Fibroblast of the conjunctiva (primary cell): Measurements from ENCODE around the gene NHSL1.

ENCODE experiments used
- DNase-seq: peaks from one replicate; pipeline ENCODE4 v3.0.0-alpha.2; 2010; ENCODE audit warnings: low read depth

The NHSL1 gene

DNA sequence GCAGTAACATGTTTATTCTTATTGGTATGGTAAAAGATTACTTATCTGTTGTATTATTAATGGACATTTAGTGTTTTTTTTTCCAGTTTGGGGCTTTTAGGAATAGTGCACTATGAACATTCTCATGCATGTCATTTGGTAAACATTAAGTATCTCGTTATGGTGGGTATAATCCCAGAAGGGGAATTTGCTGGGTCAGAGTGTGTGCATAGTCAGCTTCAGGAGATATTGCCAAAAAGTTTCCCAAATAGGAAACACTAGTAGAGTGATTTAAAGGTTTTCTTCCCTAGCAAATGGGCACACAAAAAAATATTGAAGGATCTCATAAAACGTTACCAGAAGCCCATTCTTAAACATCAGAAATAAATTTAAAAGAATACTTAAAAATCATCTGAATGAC lies 25.2 kb upstream of the NHSL1 start:
- DNase-seq, result no peak

DNA sequence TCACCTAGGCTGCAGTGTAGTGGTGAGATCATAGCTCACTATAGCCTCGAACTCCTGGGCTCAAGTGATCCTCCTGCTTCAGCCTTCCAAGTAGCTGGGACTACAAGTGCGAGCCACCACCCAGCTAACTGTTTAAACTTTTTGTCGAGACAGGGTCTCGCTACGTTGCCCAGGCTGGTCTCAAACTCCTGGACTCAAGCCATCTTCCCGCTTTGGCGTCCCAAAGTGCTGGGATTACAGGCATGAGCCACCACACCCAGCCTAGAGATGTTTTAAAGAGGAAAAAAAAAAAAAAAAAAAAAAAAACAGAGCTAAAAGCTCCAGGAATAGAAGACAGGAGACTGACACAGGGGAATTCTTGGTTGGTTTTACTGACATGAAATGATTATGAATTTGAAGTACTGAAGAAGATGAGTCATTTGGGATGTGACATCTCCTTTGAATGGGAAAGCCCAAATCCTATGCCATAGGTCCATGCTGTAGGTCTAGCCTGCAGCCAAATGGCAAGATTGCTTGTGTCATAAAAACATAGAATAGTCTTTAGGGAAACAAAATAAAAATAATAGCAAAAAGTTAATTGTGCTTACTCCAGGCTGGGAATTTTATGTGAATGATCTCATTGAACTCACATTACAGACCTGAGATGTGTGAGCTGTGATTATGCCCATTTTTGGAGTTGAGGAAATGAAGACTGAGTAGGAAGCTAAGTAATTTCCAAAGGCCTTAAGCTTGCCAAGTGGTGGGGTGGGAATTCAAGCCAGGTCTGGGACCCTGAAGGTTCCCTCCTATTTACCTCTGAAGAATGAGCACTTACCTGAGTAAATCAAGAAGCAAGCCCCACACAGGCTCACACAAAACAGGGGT lies 24.3 kb upstream of the NHSL1 start:
- DNase-seq, result no peak

- no peak for DNase-seq
These were observed 23.3 kb upstream of the NHSL1 start for GRCh38 chr6:138522611-138523010.

DNA sequence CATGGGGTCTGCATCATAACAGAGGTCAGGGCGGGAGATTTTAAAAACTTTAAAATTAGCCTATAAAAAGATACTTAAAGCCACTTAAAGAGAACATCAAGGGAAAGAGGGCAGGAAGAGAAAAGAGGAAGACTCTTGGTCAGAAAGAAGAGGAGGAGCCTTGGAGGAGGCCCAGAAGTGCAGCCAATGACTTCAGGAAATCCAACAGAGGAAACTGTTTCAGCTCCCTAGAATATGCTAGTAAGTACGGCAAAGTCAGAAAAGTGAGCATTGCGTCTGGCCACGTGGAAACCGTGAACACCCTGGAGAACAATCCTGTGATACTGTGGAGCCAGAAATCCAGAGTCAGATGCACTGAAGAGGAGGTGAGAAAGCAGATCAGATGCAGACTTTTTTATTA lies 22.5 kb upstream of the NHSL1 start:
- DNase-seq, result no peak

DNA sequence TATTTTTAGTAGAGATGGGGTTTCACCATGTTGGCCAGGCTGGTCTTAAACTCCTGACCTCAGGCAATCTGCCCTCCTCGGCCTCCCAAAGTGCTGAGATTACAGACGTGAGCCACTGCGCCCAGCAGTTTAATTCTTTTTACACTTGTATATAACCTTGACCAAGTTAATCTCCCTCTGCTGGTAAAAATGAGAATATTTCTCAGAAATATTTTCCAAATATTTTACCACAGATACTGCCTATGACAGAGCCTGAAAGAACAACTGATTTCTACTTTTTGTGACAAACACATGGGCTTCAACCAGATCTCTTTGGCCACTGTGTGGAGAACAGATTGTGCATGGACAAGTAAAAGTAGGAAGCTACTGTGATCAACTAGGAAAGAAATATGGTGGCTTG lies 21.2 kb upstream of the NHSL1 start:
- no peak for DNase-seq

DNA sequence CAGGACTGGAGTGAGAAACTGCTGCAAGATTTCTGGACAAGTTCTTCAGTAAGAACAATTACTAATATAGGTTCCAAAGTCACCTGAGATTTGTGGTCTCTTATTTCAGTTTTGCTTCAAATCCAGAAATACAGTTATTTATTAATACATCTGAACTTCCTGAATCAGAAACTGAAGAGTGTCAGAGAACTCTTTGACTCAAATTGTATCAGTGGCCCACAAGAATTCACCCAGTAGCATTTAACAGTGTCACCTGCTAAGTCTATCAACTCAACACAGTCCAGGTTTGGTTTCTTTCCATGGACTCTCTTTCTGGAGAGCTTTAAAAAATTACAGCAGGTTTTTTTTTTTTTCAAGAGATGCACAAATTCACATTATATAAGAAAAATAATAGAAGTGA lies 18.8 kb upstream of the NHSL1 start:
- no peak for DNase-seq

DNA sequence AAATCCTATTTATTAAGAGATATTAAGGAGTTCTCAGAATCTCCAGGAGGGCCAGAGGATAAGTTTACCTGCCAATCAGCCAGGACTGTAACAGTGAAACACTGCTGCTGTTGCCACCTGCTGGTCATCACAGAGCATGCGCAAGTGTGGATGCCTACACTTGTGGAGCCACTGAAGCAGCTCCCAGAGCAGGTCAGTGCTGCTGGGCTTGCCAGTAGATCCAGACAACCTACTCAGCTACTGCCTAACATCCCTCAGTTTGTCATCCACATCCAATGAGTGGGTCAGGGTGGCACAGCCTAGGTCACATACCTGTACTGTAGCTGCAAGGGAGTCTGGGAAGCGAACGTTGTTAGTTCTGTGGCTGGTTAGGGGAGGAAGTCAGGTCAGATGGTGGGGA lies 18.3 kb upstream of the NHSL1 start:
- DNase-seq, result no peak

DNA sequence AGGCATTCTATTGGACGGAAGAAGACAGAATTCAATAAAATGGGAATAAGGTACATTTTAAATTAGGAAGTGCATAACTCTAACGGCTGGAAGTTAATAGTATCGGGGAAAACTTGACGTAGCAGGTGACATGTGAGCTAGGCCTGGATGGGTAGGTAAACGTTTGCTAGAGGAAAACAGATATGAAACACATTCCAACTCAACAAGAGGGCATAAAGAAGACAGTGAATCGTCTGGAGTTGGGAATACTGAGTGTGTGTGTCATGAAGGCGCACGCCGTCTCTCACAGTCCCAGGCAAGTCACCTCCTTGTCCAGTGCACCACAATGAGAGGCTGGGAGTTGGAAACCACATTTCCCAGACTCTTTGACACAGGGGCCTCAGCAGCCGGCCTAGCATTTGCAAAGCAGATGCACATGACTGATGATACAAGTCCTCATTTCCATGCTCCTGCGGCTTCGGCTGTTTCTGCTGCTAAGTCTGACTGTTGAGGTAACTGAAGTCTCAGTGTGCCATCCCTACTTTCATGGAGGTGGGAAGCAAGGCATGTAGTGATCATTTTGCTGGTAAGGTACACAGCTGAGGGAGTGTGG lies 16.5 kb upstream of the NHSL1 start:
- no peak for DNase-seq

DNA sequence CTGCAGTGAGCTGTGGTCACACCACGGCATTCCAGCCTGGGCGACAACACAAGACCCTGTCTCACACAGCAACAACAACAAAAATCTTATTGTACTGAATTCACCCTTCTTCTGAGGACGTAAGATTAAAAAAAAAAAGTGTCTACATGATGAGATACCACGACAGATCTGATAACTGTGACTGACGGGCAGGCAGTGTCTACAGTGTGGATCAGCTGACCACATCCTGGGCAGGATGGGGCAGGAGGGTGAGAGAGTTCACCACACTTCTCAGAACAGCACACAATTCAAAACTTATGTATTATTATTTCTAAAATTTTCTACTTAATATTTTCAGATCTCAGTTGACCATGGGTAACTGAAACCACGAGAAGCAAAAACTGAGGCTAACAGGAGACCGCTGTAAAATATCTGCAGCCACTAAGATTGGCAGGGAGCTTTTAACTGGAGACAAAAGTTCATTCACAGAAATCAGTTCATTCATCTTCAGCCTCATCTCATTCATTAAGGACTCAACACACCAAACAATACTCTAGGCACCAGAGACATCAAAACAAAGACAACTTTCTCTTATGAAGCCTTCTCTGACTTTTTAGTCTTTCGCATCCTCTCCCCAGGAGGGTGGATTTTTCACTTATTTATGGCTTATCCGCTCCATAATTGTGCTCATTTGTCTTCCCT lies 15.7 kb upstream of the NHSL1 start:
- no peak for DNase-seq

GRCh38 chr6:138512609-138513008 lies 13.3 kb upstream of the NHSL1 start:
- DNase-seq, result no peak

DNA sequence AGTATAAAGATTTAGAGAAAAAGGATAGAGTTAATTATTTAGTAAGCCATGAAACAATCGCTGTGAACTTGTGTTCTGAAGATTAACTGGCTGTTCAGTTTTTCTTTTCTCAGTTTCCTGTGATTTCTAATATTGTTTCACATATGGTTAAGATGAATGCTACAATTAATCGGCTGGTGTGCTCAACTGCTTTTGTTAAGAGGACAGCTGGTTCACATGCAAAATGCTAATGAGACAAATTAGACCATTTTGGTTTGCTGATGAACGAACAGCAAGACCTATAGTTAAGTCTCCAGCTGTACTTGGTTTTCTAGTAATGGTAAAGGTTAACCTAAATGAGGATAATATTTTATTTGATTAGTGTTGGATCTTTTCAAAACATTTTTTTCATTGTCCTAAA lies 10.8 kb upstream of the NHSL1 start:
- no peak for DNase-seq

GRCh38 chr6:138509371-138509770 lies 10.1 kb upstream of the NHSL1 start:
- no peak for DNase-seq

GRCh38 chr6:138508676-138508988 lies 9.3 kb upstream of the NHSL1 start:
- DNase-seq, result no peak

DNA sequence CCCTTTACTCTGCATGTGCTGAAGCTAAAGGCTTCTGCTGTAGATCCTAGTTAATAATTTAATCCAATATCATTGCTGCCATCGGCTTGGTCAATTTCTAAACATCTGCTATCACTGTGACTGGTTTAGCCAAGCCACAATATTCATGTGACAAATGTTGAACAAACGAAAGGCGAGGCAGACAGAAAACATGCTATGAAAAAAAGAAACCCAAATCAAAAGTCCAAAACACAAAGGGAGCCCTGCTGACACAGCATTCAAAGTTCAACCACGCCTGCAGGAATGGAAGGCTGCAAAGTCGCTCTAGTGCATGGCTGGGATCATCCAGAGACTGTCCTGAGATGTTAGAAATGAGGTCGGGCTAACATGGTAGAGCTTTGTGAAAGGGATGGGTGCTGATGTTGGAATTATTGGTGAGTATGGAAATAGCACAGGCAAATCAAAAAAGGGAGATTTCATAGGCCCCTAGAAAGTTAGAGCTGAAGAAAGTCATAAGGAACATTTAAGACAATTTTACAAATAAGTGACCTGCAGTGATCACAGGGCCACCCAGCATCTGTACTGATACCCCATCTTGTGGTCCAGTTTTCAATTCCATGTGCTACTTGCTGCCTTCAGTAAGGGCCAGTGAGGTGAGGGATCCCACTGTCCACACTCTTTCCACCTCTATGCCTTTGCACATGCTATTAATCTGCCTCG lies 8.8 kb upstream of the NHSL1 start:
- DNase-seq, result no peak

- no peak for DNase-seq
These were observed 5.7 kb upstream of the NHSL1 start for GRCh38 chr6:138504764-138505689.

DNA sequence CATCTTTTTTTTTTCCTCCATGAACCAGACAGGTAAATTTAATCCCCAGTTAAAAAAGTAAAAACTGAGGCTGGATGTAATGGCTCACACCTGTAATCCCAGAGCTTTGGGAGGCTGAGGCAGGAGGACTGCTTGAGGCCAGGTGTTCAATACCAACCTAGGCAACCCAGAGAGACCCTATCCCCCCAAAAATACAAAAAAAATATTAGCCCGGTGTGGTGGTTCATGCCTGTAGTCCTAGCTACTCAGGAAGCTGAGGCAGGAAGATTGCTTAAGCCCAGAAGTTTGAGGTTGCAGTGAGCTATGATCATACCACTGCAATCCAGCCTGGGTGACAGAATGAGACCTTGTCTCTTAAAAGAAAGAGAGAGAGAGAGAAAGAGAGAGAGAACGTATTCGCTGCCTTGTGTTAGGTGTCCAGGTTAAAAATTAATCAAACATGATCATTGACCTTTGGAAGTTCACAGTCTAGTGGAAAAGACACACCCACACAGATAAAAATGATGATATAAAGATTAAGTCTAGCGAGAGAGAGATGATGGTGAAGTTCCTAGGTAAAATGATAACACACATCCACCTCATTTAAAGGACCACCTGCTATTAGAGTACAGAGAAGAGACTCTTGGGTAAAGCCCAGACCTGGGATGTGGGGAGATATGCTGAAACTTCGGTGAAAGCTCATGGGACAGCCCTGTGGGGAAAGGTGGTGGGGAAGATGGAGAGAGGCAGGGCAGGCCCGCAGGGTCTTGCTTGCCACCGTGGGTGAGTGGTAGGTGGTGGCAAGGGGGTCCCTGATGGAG lies 4.8 kb upstream of the NHSL1 start:
- DNase-seq, result no peak

GRCh38 chr6:138502546-138502945 lies 3.3 kb upstream of the NHSL1 start:
- no peak for DNase-seq

DNA sequence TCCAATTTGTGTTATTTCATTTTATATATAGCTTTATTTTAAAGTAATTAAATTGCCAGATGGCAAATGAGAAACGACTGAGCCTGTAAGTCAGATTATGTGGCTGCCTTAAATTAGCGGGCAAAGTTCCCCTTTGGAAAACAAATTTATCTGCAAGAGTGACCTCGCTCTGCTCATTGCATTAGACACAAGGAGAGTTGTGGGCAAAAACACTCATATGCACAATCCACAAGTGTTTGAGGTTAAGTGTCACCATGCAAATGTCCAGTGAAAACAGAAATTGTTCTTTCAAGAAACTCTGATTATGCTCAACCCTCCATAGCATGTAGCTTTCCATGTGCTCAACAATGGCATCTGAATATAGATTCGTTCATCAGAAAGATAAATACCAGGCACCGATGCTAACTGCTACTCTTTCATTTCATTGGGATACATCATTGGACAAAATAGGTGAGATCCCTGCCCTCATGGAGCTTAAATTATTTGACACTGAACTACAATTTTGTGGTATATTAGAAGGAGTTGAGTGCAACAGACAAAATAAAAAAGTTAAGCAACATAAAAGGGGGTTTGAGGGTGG lies 1.7 kb upstream of the NHSL1 start:
- no peak for DNase-seq

DNA sequence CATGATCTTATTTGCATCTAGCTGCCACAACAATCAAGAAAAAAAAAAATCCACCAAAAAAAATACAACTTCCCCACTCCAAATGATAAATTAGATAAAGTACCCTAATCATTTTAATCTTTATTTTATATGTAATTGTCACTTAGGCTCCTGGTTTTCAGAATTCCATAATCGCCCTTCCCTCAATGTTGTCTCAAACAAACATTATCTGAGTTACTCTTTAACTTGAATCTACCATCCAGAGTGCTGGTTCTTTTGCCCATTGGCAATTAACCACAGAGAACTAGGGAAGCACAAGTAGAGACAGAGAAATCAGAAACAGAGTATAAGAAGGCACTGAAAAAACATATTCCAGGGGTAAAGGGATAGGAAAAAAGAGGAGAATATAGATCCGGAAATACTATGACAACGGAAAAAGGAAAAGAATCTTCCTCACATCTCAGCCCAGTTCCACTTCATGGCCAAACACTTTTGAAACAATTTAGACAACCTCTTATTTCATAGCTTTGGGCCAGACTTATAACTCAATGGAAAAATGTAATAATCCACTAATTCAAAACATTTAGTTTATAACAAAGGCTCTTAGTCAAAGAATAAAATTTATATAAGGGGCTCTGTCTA lies 861 bp upstream of the NHSL1 start:
- no peak for DNase-seq
